Activated CD4-positive, CD25-positive, alpha-beta regulatory T cell (primary cell): ENCODE measurements around the gene MCOLN3.
"Not testable (repeated sequence)": the region's sequence is repeated elsewhere in the genome, so short reads cannot be mapped to it uniquely, and the experiment has no call there.

Source experiments
- DNase-seq, 4 experiments: peaks; one replicate each; lab custom pipeline; 2025; lab: John Stamatoyannopoulos, UW

MCOLN3 gene

GRCh38 chr1:85049735-85050166, 1.5 kb upstream of the MCOLN3 start:
- DNase-seq = no peak

DNA sequence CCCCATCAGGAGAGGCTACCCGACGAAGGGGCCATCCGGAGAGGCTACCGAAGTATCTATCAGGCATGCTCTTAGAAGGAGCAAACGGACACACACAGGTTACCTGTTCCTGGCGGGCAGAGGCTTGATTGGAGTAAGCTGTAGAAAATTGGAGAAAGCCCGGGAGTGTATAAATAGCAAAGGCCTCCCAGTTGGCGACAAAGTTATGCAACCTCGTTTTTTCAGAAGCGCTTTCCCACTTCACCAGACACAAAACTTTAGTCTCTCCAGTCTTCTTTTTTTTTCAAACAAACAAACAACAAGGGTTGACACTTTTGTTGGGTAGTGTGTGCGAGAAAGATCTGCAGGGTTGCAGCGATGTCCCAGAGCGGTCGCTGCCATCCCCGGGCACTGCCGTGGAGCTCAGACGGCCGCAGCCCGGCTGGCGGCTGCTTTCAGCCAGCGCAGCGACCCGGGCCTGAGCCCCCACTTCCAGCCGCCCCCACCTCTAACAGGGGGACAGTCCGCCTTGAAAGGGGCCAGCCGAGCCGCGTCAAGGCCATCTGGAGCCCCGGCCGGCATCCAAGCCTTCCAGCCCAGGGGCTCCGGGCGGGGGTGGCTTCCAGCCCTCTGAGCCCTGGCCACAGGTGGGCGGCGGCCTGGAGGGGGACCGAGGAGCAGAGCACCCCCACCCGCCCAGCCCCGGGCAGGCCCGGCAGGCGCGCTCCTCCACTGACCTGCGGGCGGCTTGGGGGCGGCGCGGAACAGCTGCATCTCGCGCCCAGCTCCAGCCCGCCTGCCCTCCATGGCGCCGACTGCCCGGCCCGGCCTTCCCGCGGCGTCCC, 616 bp downstream of the MCOLN3 start:
- DNase-seq = no peak

DNA sequence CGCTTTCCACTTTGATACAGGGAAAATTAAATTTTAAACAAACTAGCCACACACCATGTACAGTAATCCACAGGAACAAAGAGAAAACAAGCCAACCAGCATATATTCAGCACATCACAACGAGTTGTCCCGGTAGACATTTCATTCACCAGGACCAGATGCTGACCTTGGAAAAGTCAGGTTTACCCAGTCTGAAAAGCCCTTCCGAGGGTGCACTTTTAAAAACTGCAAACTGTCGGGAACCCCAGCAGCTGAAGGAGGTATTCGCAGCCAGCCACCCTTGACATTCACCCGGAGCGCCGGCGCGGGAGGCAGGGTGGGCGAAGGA, 1.2 kb downstream of the MCOLN3 start:
- DNase-seq = no peak

GRCh38 chr1:85042413-85042812, 5.9 kb downstream of the MCOLN3 start:
- DNase-seq = no peak

GRCh38 chr1:85041793-85042192, 6.5 kb downstream of the MCOLN3 start:
- DNase-seq = no peak

- DNase-seq = no peak
These were observed 15.1 kb downstream of the MCOLN3 start for GRCh38 chr1:85033221-85033620.

GRCh38 chr1:85030536-85030935, 17.8 kb downstream of the MCOLN3 start:
- DNase-seq = no peak

- no peak for DNase-seq
These were observed 20.1 kb downstream of the MCOLN3 start for GRCh38 chr1:85028151-85028550.

DNA sequence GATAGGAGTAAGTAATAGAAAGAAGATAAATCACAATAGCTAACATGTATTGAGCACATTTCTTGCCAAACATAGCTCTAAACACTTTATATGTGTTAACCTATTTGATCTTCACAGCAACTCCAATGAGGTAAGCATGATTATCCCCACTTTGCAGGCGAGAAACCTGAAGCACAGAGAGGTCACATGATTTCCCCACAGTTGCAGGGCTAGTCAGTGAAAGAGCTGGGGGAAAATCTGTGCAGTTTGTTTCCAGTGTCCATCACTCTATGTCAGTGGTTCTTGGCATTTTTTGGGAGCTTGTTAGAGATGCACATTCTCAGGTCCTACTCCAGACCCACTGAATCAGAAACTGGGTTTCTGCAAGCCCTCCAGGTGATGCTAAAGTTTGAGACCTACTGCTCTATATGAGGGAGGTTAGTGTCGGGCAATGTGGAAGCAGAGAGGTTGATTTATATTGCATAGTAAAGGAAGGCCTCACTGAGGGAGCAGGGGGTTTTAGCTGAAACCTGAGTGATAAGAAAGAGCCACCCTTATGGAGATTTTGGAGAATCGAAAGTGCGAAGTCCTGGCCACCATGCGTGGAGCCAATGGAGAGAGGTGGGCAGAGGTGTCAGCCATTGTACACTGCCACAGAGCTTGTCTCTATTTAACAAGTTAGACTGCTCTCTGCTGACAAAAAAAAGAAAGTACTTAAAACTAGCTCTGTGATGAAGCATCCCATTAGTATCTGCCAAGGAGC, 20.9 kb downstream of the MCOLN3 start:
- DNase-seq = no peak

- no peak for DNase-seq
These were observed 22.4 kb downstream of the MCOLN3 start for GRCh38 chr1:85025940-85026339.

DNA sequence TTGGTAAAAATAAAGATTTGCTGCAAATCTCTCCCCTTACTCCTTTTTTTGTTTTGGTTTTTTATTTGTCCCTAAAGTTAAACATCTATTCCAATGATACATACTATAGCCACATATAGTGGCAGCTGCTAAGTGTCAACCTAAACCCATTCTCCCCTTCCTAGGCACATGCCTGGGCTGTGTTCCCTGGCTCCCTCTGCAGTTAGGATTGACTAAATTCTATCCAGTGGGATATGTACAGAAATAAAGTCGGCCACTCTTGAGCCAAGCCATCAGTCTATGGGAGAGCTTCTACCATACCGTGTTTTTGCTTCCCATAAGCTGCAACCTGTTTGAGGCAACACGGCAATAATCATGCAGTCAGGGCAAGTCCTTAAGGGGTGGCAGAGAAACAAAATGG, 23.6 kb downstream of the MCOLN3 start:
- no peak for DNase-seq

- no peak for DNase-seq
These were observed 25.6 kb downstream of the MCOLN3 start for GRCh38 chr1:85022700-85023099.

- DNase-seq = no peak
These were observed 28.3 kb downstream of the MCOLN3 start for GRCh38 chr1:85019994-85020393.

GRCh38 chr1:85015826-85016225, 32.5 kb downstream of the MCOLN3 start:
- DNase-seq = no peak

DNA sequence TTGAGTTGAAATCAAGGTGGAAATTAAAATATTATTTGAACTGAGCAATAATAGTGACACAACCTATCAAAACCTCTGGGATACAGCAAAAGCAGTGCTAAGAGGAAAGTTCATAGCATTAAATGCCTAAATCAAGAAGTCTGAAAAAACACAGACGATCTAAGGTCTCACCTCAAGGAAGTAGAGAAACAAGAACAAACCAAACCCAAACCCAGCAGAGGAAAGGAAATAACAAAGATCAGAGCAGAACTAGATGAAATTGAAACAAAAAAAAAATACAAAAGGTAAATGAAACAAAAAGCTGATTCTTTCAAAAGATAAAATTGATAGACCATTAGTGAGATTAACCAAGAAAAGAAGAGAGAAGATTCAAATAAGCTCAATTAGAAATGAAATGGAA, 42.7 kb downstream of the MCOLN3 start:
- DNase-seq = not testable (repeated sequence)

DNA sequence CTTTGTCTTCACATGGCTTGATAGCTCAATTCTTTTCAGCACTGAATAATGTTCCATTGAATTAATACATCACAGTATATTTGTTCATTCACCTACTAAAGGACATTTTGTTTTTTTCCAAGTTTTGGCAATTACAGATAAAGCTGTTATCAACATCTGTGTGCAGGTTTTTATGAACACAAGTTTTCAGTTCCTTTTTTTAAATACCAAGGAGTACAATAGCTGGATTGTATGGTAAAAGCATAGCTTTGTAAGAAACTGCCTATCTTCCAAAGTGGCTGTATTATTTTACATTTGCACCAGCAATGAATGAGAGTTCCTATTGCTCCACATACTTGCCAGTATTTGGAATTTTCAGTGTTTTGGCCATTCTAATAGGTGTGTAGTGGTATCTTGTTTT, 46.6 kb downstream of the MCOLN3 start:
- no peak for DNase-seq

- DNase-seq = peak in 1 of 4 experiments; percentile 18
These were observed 49.5 kb downstream of the MCOLN3 start for GRCh38 chr1:84998642-84999280.

DNA sequence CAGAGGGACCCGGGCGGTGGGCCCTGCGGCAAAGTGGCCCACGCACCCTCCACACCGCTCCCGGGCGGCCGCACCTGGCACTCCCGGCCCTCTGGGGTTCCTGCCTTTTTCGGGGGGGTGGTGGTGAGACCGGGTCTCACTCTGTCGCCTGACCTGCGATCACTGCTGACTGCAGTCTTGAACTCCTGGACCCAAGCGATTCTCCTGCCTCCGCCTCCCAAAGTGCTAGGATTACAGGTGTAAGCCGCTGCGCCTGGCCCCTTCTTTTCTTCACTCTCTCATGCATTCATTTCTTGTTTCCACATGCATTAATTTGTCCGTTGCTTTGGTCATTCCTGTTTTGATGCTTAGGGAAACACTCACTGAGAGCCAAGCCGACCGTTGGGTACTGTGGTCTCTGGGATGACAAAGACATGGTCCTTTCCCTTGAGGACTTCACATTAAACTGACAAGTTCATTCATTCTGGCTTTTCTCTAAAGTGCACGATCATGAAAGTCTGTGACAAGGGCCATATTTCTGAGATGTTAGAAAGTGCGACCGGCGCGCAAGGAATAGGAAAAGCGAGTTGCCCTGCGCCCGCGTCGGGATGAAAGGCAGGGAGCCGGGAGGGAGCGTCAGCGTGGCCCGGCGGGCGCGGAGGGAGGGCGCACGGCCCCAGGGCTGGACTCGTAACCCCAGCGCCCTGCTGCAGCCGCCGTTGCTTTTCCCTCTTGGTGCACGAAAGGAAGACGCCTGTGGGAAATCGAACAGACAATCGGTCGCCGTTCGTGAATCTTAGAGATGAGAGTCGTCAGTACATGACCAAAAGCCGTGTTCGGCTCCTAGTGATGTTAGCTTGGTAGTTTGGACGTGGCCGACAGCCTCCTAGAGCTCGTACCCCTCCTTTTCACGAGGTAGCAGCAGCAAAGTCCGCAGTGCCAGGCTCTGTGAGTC, 50.4 kb downstream of the MCOLN3 start:
- no peak for DNase-seq

GRCh38 chr1:84996846-84997666, 51.2 kb downstream of the MCOLN3 start, which contains the start of gene MCOLN2:
Gene MCOLN2 (minus strand): TSS chr1:84997113. CDS start chr1:84996872, 241 bp downstream.
- peak in 3 of 4 experiments; percentile 10 to 24 (median 19) for DNase-seq

DNA sequence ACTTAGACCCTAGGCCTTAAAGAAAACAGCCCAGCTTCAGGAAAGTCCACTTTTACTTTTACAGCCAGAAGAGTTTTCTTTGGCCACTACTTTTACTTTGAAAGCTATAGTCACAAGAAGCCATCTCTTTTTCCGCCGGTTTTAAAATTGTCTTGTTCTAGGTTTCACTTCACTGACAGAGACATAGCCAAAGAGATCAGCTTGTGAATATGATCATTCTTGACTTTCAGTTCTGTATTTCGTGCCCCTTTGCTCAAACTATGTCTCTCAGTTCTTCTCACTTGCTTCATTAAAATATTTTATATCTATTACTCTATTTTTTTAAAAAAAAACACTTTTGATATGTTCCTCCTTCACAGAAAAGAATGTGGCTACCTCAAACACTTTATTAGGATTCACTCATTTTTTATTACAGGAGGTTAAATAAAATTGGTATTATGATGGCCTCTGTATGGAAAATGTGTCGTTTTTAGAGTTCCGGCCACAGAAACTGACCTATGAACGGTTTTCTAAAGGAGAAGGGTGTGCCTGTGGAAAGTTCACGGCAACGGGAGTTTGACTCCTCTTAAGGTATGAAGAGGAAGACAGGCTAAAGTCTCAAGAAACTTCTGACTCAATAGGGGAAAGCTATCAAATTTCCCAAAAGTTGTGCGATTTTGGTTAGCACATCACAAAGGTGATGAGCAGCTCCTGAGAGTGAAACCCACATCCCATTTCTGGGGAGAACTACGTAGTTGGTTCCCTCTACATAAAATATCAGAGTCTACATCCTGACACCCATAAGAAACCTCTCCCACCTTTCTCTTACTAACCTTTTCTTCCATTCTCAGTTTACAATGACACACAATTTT, 52.6 kb downstream of the MCOLN3 start:
- no peak for DNase-seq
